HG03097 (cell line): ENCODE results near the gene VIL1.

Experiments
- ATAC-seq: cut with Tn5 transposase; IDR thresholded peaks from one replicate; pipeline ENCODE4 v1.9.1; 2021; ENCODE audit not compliant: unreplicated experiment, low FRiP score

VIL1 gene

DNA sequence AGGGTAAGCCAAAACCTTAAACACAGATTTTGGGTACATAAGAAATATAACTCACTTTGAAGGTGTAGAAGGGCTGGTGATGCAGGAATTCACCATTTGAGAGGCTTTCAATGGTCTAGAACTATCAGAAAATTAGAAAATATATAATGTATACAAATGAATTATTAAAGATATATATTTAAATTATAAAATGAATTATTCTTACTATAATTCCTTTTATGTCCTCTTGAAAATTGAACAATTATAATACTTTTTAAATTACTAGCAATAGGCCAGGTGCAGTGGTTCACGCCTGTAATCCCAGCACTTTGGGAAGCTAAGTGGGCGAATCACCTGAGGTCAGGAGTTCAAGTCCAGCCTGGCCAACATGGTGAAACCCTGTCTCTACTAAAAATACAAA, 60.7 kb downstream of the VIL1 start:
- ATAC-seq, result no peak

GRCh38 chr2:218482651-218483050, 63.7 kb downstream of the VIL1 start:
- no peak for ATAC-seq

DNA sequence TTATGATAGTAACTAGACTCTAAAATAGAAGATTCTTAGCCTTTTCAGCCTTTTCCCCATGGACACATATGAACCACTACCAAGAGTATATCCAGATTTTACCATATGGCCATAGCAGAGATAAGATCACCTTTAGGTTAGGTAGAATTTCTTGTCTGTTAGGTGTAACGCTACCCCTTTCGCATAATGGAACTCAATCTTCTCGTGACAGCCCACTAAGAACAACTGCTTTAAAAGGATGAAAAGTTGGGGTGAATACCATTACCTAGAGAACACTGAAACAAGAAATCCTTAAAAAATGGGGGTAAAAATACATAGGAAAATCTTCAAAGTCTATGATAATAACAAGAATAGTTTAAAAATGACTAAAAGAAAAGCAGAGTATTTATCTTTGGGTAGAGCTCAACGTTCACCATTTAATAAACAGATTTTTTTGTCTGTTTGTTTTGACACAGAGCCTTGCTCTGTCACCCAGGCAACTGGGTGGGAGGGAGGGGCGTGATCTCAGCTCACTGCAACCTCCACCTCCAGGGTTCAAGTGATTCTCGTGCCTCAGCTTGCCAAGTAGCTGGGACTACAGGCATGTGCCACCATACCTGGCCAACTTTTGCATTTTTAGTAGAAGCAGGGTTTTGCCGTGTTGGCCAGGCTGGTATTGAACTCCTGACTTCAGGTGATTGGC, 67.2 kb downstream of the VIL1 start:
- ATAC-seq, result no peak

DNA sequence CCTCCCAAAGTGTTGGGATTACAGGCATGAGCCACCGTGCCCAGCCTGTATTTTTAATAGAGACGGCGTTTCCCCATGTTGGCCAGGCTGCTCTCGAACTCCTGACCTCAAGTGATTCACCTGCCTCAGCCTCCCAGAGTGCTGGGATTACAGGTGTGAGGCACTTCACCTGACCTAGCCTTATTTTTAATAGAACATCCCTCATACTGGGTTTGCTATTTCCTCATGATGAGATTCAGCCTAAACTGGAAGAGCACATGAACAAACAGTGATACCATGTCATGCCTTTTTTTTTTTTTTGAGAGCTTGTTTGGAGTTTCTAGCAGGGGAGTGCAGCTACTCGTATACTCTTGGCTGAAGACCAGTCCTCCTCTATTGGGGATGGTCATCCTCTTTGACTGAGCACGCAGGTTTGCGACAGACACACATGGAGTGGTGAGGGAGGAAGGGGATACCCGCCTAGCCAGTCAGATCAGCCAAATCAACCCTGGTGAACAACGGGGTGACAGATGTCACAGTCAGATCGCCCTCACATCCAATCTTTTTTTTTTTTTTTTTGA, 81.7 kb downstream of the VIL1 start:
- ATAC-seq, result no peak

GRCh38 chr2:218501665-218502064, 82.7 kb downstream of the VIL1 start:
- no peak for ATAC-seq
